Kidney (tissue), 14 donors: Measurements from ENCODE around the gene ZBTB8A. TPM values are rescaled to one million over a fixed set of nuclear protein-coding genes. Genes with fewer than 3 reads are reported as not detected.
"Not testable (repeated sequence)": the region's sequence is repeated elsewhere in the genome, so short reads cannot be mapped to it uniquely, and the experiment has no call there.

Experiments
- DNase-seq, 5 donors: peaks; one replicate each; pipeline ENCODE4 v3.0.0-alpha.2; 2013 to 2020
- FAIRE-seq: peaks from 2 replicates; lab custom pipeline; 2012; peaks lifted over from hg19 to GRCh38; lab: Jason Lieb, UNC
- H3K27ac ChIP-seq, 2 donors: one replicate each; pipeline ENCODE4 v1.7.0; 2013; ENCODE audit warnings: low read depth in 2 of 2, low read length in 2 of 2, inconsistent platforms in 1 of 2
- H3K27me3 ChIP-seq: one replicate; pipeline ENCODE4 v1.7.1; 2013; ENCODE audit warnings: low read length, inconsistent platforms; ENCODE audit not compliant: control insufficient read depth, insufficient read depth
- H3K36me3 ChIP-seq, 3 donors: one replicate each; pipeline versions ENCODE4 v1.7.0 to v1.7.1; 2013; ENCODE audit warnings: low read length in 3 of 3, control low read depth in 1 of 3, inconsistent platforms in 1 of 3; ENCODE audit not compliant: insufficient read depth in 3 of 3, control insufficient read depth in 2 of 3
- H3K4me1 ChIP-seq, 3 donors: one replicate each; pipeline versions ENCODE4 v1.7.0 to v1.7.1; 2013; ENCODE audit warnings: low read length in 3 of 3, inconsistent platforms in 1 of 3, low read depth in 1 of 3; ENCODE audit not compliant: control insufficient read depth in 2 of 3, insufficient read depth in 2 of 3
- H3K4me3 ChIP-seq, 3 donors: one replicate each; pipeline versions ENCODE4 v1.7.0 to v1.8.1; 2013; ENCODE audit warnings: low read length in 3 of 3, control low read depth in 1 of 3, inconsistent platforms in 1 of 3
- H3K9ac ChIP-seq, 3 donors: one replicate each; pipeline versions ENCODE4 v1.7.0 to v1.7.1; 2013; ENCODE audit warnings: low read length in 3 of 3, control low read depth in 1 of 3, inconsistent platforms in 1 of 3
- H3K9me3 ChIP-seq, 3 donors: one replicate each; pipeline versions ENCODE4 v1.7.0 to v1.7.1; 2013; ENCODE audit warnings: low read length in 3 of 3, control low read depth in 1 of 3, inconsistent platforms in 1 of 3; ENCODE audit not compliant: control insufficient read depth in 2 of 3, insufficient read depth in 1 of 3
- intact Hi-C: fragments of 100-400 bp; cut with DNase I; formaldehyde crosslinking; loops from one replicate; pipeline ENCODE4 v1.11.1; 2022
- polyA plus RNA-seq: library from polyadenylated mRNA; stranded (reverse); fragments of 350-450 nt; fragmentation: Illumina TruSeq; extraction: RNeasy Lipid Tissue Mini Kit (QIAGEN cat#74804); gene quantifications from one replicate; pipeline ENCODE4 v1.2.3, GENCODE V29; 2014; ENCODE audit warnings: low read depth, low replicate concordance; ENCODE audit not compliant: insufficient read depth
- total RNA-seq: library from RNA; stranded (reverse); fragmentation: NEBNext Ultra II Directional; extraction: Animal tissue kit (Norgen Biotek cat#: 25700); gene quantifications from one replicate; pipeline ENCODE4 v1.2.1, GENCODE V29; 2021
- TF ChIP-seq, protein P1 (sequence below): IDR thresholded peaks from 3 replicates; pipeline ENCODE4 v1.5.1; 2012; ENCODE audit warnings: mild to moderate bottlenecking, moderate library complexity, borderline replicate concordance; ENCODE audit not compliant: insufficient read depth; ENCODE audit errors: extremely low read depth
- donor health status: control.
- donor health status: control.
- donor health status: control.
- donor health status: control.
- donor health status: control.
- donor health status: DM: yes; HTN: yes; CAD: no.
- donor health status: Normal renal cell carcinoma (clear cell type).

The ZBTB8A gene
- total and polyA plus RNA-seq, 2 donors from 2014 or later = 1.8 to 10.4 TPM

DNA sequence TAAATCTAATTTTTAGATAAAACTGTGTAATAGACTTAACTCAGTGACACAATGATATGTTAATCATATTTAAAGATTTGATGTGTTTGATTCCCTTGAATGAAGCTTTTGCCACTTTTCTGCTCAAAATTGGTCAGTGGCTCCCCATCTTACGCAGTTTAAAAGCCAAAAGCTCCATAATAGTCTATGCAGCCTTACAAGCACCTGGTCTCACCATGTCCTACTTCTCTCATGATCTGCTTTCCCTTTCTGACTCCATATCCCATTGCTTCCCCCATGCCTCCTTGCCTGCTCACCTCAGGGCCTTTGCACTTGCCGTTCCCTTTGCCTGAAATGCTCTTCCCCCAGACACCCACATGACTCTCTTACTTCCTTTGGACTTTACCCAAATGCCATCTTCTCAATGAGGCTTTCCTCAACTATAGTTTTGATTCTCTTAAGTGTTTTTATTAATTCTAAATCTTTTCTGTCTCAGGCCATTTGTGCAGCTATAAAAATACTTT, 1.9 kb downstream of the ZBTB8A start:
- H3K36me3 ChIP-seq = no peaks in the 10 kb centered on the region
- H3K9me3 ChIP-seq = no peaks in the 10 kb centered on the region
- H3K4me3 ChIP-seq = no peak overlapping the region
- TF ChIP-seq, protein P1, sequence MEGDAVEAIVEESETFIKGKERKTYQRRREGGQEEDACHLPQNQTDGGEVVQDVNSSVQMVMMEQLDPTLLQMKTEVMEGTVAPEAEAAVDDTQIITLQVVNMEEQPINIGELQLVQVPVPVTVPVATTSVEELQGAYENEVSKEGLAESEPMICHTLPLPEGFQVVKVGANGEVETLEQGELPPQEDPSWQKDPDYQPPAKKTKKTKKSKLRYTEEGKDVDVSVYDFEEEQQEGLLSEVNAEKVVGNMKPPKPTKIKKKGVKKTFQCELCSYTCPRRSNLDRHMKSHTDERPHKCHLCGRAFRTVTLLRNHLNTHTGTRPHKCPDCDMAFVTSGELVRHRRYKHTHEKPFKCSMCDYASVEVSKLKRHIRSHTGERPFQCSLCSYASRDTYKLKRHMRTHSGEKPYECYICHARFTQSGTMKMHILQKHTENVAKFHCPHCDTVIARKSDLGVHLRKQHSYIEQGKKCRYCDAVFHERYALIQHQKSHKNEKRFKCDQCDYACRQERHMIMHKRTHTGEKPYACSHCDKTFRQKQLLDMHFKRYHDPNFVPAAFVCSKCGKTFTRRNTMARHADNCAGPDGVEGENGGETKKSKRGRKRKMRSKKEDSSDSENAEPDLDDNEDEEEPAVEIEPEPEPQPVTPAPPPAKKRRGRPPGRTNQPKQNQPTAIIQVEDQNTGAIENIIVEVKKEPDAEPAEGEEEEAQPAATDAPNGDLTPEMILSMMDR = no peak
- no peak overlapping the region for H3K9ac ChIP-seq
- DNase-seq = no peak
- H3K27ac ChIP-seq = no peak overlapping the region
- intact Hi-C loops = no loop called here
- FAIRE-seq = no peak
- H3K4me1 ChIP-seq = no peaks in the 10 kb centered on the region
- H3K27me3 ChIP-seq = no peaks in the 10 kb centered on the region

DNA sequence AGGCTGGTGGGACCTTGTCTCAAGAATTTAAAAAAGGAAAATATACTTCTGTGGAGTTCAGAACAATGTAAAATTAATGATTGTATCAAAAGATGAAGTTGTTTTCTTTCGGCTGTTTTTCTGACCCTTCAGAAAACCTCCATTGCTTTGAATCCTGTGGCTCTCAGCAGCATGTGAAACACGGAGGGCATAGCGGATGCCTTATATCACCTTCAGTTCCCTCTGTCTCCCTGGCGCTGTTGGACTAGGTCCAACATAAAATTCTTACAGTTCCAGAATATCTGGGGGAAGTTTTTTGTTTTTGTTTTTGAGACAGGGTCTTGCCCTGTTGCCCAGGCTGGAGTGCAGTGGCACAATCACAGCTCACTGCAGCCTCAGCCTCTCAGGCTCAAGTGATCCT, 7.4 kb downstream of the ZBTB8A start:
- DNase-seq = peak in 1 of 5 donors; percentile 6
- no peaks in the 10 kb centered on the region for H3K36me3 ChIP-seq
- no peak for FAIRE-seq
- H3K9ac ChIP-seq = no peak overlapping the region
- no peaks in the 10 kb centered on the region for H3K9me3 ChIP-seq
- intact Hi-C loops = no loop called here
- no peak overlapping the region for H3K27ac ChIP-seq
- no peaks in the 10 kb centered on the region for H3K27me3 ChIP-seq
- TF ChIP-seq, protein P1 = no peak
- H3K4me1 ChIP-seq = no peaks in the 10 kb centered on the region
- no peak overlapping the region for H3K4me3 ChIP-seq

DNA sequence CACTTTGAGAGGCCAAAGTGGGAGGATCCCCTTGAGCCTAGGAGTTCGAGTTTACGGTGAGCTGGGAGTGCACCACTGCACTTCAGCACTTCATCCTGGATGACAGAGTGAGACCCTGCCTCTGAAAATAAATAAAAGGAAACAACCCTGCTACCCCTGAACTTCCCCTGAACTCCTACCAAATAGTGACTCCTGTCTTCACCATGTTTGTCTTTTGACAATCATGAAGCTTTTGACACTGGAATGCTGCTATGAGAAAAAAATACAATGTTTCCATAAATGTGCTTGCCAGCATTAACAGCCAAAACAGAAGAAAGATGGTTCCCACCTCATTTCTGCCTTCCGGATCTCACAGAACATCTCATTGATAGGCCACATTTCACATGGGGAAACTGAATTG, 10.4 kb downstream of the ZBTB8A start:
- Histone ChIP-seq H3K27me3 (no peaks in the 10 kb centered on the region), H3K36me3 (no peaks in the 10 kb centered on the region), H3K9ac (no peak overlapping the region), H3K9me3 (no peaks in the 10 kb centered on the region), H3K27ac (no peak overlapping the region), H3K4me3 (no peak overlapping the region), H3K4me1 (no peaks in the 10 kb centered on the region)
- TF ChIP-seq, protein P1 = no peak
- intact Hi-C loops = no loop called here
- DNase-seq (peak in 2 of 5 donors; percentile 14 to 40), FAIRE-seq (no peak)

DNA sequence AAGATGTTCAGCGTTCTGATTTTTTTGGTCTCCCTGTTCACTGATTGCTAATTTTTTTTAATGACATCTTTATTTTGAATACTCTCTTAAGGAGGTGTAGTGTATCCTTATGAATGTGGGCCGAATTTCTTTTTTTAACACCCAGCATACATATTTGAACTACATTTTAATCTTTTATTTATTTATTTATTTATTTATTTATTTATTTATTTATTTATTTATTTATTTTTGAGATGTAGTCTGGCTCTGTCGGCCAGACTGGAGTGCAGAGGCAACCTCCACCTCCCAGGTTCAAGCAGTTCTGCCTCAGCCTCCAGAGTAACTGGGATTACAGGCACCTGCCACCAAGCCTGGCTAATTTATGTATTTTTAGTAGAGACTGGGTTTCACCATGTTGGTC, 15.1 kb downstream of the ZBTB8A start:
- H3K27me3 ChIP-seq = no peaks in the 10 kb centered on the region
- H3K4me1 ChIP-seq = no peaks in the 10 kb centered on the region
- no peak overlapping the region for H3K27ac ChIP-seq
- TF ChIP-seq, protein P1 = no peak
- no peak overlapping the region for H3K4me3 ChIP-seq
- FAIRE-seq (no peak), DNase-seq (no peak)
- H3K9me3 ChIP-seq = no peaks in the 10 kb centered on the region
- H3K9ac ChIP-seq = no peak overlapping the region
- intact Hi-C loops = no loop called here
- H3K36me3 ChIP-seq = no peaks in the 10 kb centered on the region

DNA sequence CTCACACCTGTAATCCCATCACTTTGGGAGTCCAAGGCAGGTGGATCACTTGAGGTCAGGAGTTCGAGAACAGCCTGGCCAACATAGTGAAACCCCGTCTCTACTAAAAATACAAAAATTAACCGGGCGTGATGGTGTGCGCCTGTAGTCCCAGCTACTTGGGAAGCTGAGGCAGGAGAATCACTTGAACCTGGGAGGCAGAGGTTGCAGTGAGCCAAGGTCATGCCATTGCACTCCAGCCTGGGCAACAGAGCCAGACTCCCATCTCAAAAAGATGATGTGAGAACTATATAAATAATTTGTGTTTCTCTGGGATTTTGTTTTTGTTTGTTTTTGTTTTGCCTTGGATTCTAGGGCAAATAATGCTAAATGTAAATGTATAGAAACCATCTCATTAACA, 17.8 kb downstream of the ZBTB8A start:
- intact Hi-C loops, DNase-seq, H3K9ac ChIP-seq, H3K27ac ChIP-seq, H3K4me3 ChIP-seq, FAIRE-seq, H3K36me3 ChIP-seq, H3K9me3 ChIP-seq, H3K4me1 ChIP-seq, H3K27me3 ChIP-seq: not testable (repeated sequence)
